WTC11 (cell line): ENCODE data around the gene KRT85. TPM values are rescaled to one million over a fixed set of nuclear protein-coding genes. Genes with fewer than 3 reads are reported as not detected.
A peak's percentile ranks its signal among the peaks of the same experiment; 100 is the strongest.

Experiments used
- ATAC-seq: fragments of 200-7000 bp; cut with Tn5 transposase; 2 replicates; pipeline ENCODE4 v1.10.0; 2021; ENCODE audit warnings: mild to moderate bottlenecking, moderate library complexity
- CTCF ChIA-PET: fragments of 300-600 bp; sonication (Branson Sonifier 250); formaldehyde crosslinking; loops from one replicate; lab custom pipeline; 2021; ENCODE audit warnings: antibody characterized with exemption; lab: Charles Lee
- POLR2A ChIA-PET: fragments of 350-600 bp; sonication (Branson Sonifier 250); formaldehyde crosslinking; loops from one replicate; lab custom pipeline; 2021; ENCODE audit warnings: antibody characterized with exemption; lab: Charles Lee
- DNase-seq: peaks from one replicate; pipeline ENCODE4 v3.0.0; 2021; ENCODE audit warnings: low spot score
- H3K27ac Mint-ChIP-seq: 2 replicates; pipeline ENCODE4 v1.8.0; 2021; ENCODE audit warnings: mixed read lengths
- H3K27me3 Mint-ChIP-seq: 2 replicates; pipeline ENCODE4 v1.8.0; 2021; ENCODE audit warnings: low read depth, mild to moderate bottlenecking, moderate library complexity, mixed read lengths
- H3K36me3 Mint-ChIP-seq: 2 replicates; pipeline ENCODE4 v1.8.0; 2021; ENCODE audit warnings: mixed read lengths
- H3K4me1 Mint-ChIP-seq: 2 replicates; pipeline ENCODE4 v1.8.0; 2022; ENCODE audit warnings: mixed read lengths
- H3K4me3 Mint-ChIP-seq: 2 replicates; pipeline ENCODE4 v1.8.0; 2021; ENCODE audit warnings: mild to moderate bottlenecking, moderate library complexity, mixed read lengths
- H3K9me3 Mint-ChIP-seq: 2 replicates; pipeline ENCODE4 v1.8.0; 2021; ENCODE audit warnings: mixed read lengths
- ATF3 ChIP-seq: sonication (generic); formaldehyde crosslinking; conservative IDR thresholded peaks from 2 replicates; pipeline ENCODE4 v1.8.1; 2022; ENCODE audit warnings: mild to moderate bottlenecking, missing genetic modification reagents
- ETV6 ChIP-seq: sonication (generic); formaldehyde crosslinking; IDR thresholded peaks from 2 replicates; pipeline ENCODE4 v1.8.1; 2022; ENCODE audit warnings: mild to moderate bottlenecking, missing genetic modification reagents
- FOXP1 ChIP-seq: sonication (generic); formaldehyde crosslinking; IDR thresholded peaks from 2 replicates; pipeline ENCODE4 v1.8.0; 2022; ENCODE audit warnings: missing genetic modification reagents, mild to moderate bottlenecking, moderate library complexity, borderline replicate concordance
- GABPB1 ChIP-seq: sonication (generic); formaldehyde crosslinking; IDR thresholded peaks from 2 replicates; pipeline ENCODE4 v1.8.1; 2023; ENCODE audit warnings: mild to moderate bottlenecking, missing genetic modification reagents
- GTF2I ChIP-seq: fragments of 250-450 bp; sonication (Bioruptor Pico); conservative IDR thresholded peaks from 2 replicates; pipeline ENCODE4 v1.4.0; 2021; ENCODE audit warnings: mild to moderate bottlenecking
- HMGA2 ChIP-seq: fragments of 250-450 bp; sonication (Bioruptor Pico); IDR thresholded peaks from 2 replicates; pipeline ENCODE4 v1.4.0; 2021; ENCODE audit warnings: mild to moderate bottlenecking, moderate library complexity
- IRF2 ChIP-seq: sonication (generic); formaldehyde crosslinking; IDR thresholded peaks from 2 replicates; pipeline ENCODE4 v1.8.0; 2022; ENCODE audit warnings: low read depth, missing genetic modification reagents, borderline replicate concordance
- NR3C1 ChIP-seq: sonication (generic); formaldehyde crosslinking; conservative IDR thresholded peaks from 2 replicates; pipeline ENCODE4 v1.8.1; 2023; ENCODE audit warnings: low read depth, mild to moderate bottlenecking, missing genetic modification reagents
- STAT6 ChIP-seq: sonication (generic); formaldehyde crosslinking; conservative IDR thresholded peaks from 2 replicates; pipeline ENCODE4 v1.8.1; 2023; ENCODE audit warnings: mild to moderate bottlenecking, low read depth, missing genetic modification reagents, moderate library complexity
- ZMAT4 ChIP-seq: fragments of 250-450 bp; sonication (Bioruptor Pico); IDR thresholded peaks from 2 replicates; pipeline ENCODE4 v1.9.0; 2021; ENCODE audit warnings: mild to moderate bottlenecking
- ZNF281 ChIP-seq: sonication (generic); formaldehyde crosslinking; IDR thresholded peaks from 2 replicates; pipeline ENCODE4 v1.8.0; 2023; ENCODE audit warnings: mild to moderate bottlenecking, missing genetic modification reagents
- total RNA-seq: library from RNA; stranded (reverse); gene quantifications from 3 replicates; pipeline ENCODE4 v1.2.3, GENCODE V29; 2021
- TF ChIP-seq, protein P1 (sequence below): sonication (generic); formaldehyde crosslinking; IDR thresholded peaks from 2 replicates; pipeline ENCODE4 v1.8.0; 2022; ENCODE audit warnings: missing genetic modification reagents
- TF ChIP-seq, protein P2 (sequence below): fragments of 250-450 bp; sonication (Bioruptor Pico); IDR thresholded peaks from 2 replicates; pipeline ENCODE4 v1.9.0; 2021; ENCODE audit warnings: mild to moderate bottlenecking, borderline replicate concordance

The KRT85 gene
- total RNA-seq, 1 experiment from 2014 or later: not detected

GRCh38 chr12:52336641-52337040, 30.6 kb downstream of the KRT85 start:
- DNase-seq: no peak
- H3K9me3 Mint-ChIP-seq: no peaks in the 10 kb centered on the region; the same call in 1 of the 2 replicates
- TF ChIP-seq ATF3 (no peak), HMGA2 (no peak), ZMAT4 (CRISPR knock-in tag) (no peak), ETV6 (no peak), FOXP1 (CRISPR knock-in tag) (no peak), ZNF281 (CRISPR knock-in tag) (no peak), GTF2I (CRISPR knock-in tag) (no peak), IRF2 (CRISPR knock-in tag) (no peak), GABPB1 (CRISPR knock-in tag) (no peak), NR3C1 (no peak)
- TF ChIP-seq, protein P1, sequence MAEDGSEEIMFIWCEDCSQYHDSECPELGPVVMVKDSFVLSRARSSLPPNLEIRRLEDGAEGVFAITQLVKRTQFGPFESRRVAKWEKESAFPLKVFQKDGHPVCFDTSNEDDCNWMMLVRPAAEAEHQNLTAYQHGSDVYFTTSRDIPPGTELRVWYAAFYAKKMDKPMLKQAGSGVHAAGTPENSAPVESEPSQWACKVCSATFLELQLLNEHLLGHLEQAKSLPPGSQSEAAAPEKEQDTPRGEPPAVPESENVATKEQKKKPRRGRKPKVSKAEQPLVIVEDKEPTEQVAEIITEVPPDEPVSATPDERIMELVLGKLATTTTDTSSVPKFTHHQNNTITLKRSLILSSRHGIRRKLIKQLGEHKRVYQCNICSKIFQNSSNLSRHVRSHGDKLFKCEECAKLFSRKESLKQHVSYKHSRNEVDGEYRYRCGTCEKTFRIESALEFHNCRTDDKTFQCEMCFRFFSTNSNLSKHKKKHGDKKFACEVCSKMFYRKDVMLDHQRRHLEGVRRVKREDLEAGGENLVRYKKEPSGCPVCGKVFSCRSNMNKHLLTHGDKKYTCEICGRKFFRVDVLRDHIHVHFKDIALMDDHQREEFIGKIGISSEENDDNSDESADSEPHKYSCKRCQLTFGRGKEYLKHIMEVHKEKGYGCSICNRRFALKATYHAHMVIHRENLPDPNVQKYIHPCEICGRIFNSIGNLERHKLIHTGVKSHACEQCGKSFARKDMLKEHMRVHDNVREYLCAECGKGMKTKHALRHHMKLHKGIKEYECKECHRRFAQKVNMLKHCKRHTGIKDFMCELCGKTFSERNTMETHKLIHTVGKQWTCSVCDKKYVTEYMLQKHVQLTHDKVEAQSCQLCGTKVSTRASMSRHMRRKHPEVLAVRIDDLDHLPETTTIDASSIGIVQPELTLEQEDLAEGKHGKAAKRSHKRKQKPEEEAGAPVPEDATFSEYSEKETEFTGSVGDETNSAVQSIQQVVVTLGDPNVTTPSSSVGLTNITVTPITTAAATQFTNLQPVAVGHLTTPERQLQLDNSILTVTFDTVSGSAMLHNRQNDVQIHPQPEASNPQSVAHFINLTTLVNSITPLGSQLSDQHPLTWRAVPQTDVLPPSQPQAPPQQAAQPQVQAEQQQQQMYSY (CRISPR knock-in tag): no peak
- TF ChIP-seq, protein P2, sequence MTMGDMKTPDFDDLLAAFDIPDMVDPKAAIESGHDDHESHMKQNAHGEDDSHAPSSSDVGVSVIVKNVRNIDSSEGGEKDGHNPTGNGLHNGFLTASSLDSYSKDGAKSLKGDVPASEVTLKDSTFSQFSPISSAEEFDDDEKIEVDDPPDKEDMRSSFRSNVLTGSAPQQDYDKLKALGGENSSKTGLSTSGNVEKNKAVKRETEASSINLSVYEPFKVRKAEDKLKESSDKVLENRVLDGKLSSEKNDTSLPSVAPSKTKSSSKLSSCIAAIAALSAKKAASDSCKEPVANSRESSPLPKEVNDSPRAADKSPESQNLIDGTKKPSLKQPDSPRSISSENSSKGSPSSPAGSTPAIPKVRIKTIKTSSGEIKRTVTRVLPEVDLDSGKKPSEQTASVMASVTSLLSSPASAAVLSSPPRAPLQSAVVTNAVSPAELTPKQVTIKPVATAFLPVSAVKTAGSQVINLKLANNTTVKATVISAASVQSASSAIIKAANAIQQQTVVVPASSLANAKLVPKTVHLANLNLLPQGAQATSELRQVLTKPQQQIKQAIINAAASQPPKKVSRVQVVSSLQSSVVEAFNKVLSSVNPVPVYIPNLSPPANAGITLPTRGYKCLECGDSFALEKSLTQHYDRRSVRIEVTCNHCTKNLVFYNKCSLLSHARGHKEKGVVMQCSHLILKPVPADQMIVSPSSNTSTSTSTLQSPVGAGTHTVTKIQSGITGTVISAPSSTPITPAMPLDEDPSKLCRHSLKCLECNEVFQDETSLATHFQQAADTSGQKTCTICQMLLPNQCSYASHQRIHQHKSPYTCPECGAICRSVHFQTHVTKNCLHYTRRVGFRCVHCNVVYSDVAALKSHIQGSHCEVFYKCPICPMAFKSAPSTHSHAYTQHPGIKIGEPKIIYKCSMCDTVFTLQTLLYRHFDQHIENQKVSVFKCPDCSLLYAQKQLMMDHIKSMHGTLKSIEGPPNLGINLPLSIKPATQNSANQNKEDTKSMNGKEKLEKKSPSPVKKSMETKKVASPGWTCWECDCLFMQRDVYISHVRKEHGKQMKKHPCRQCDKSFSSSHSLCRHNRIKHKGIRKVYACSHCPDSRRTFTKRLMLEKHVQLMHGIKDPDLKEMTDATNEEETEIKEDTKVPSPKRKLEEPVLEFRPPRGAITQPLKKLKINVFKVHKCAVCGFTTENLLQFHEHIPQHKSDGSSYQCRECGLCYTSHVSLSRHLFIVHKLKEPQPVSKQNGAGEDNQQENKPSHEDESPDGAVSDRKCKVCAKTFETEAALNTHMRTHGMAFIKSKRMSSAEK: no peak
- TF ChIP-seq, all 79 proteins: peak for 0
- no peak for ATAC-seq
- ChIA-PET CTCF (interaction anchor here (0.8 to 2.0 kb wide), 3 partner anchors 9 to 58 kb away, joined by 4 to 7 read pairs (median 6); no protein-coding TSS in a partner anchor), POLR2A (no interaction called here)
- Mint-ChIP-seq H3K36me3 (no peaks in the 10 kb centered on the region), H3K4me3 (no peak overlapping the region), H3K27ac (no peak overlapping the region), H3K27me3 (no peaks in the 10 kb centered on the region; the same call in 1 of the 2 replicates), H3K4me1 (peaks cover 7% of the 10 kb centered on the region)

GRCh38 chr12:52335598-52336262, 31.6 kb downstream of the KRT85 start:
- Mint-ChIP-seq H3K27ac (no peak overlapping the region), H3K27me3 (no peaks in the 10 kb centered on the region; the same call in 1 of the 2 replicates), H3K9me3 (no peaks in the 10 kb centered on the region; the same call in 1 of the 2 replicates), H3K36me3 (no peaks in the 10 kb centered on the region), H3K4me3 (no peak overlapping the region), H3K4me1 (peaks cover 7% of the 10 kb centered on the region)
- TF ChIP-seq STAT6 (CRISPR knock-in tag): no peak
- POLR2A ChIA-PET: no interaction called here
- CTCF ChIA-PET: interaction anchor here (0.6 to 2.0 kb wide), 6 partner anchors 26 to 645 kb away, joined by 3 to 5 read pairs (median 4); no protein-coding TSS in a partner anchor
- DNase-seq (no peak), ATAC-seq (0 out of 2 replicates have a peak, but pooled peaks have one; percentile 30)
